Common myeloid progenitor, CD34-positive (primary cell): ENCODE results near the gene GLMN. TPM values are rescaled to one million over a fixed set of nuclear protein-coding genes. Genes with fewer than 3 reads are reported as not detected.

Experiments
- CTCF ChIA-PET: fragments of 350-600 bp; sonication (Branson Sonifier 250); formaldehyde crosslinking; loops from one replicate; lab custom pipeline; 2021; ENCODE audit warnings: antibody characterized with exemption; lab: Charles Lee
- POLR2A ChIA-PET: fragments of 350-600 bp; sonication (Branson Sonifier 250); formaldehyde crosslinking; loops from one replicate; lab custom pipeline; 2021; ENCODE audit warnings: antibody characterized with exemption; lab: Charles Lee
- DNase-seq, 3 donors: peaks; one replicate each; pipeline versions ENCODE4 v3.0.0 to v3.0.0-alpha.2; 2013
- H3K27ac ChIP-seq, 2 experiments: 1 replicate in 1 of 2; 2 replicates in 1 of 2; pipeline ENCODE4 v1.7.0; 2013; ENCODE audit warnings: inconsistent platforms in 2 of 2, low read length in 2 of 2, mild to moderate bottlenecking in 2 of 2, low read depth in 1 of 2, moderate library complexity in 1 of 2; ENCODE audit not compliant: severe bottlenecking in 2 of 2, insufficient read depth in 1 of 2, poor library complexity in 1 of 2
- H3K27me3 ChIP-seq, 5 experiments: replicated peaks in 2 of 5; 1 replicate in 3 of 5; 2 replicates in 2 of 5; pipeline versions ENCODE4 v1.6.1 to v1.7.0; 2013; ENCODE audit warnings: low read length in 4 of 5, mild to moderate bottlenecking in 2 of 5, moderate library complexity in 2 of 5, inconsistent platforms in 1 of 5; ENCODE audit not compliant: insufficient read depth in 5 of 5, control insufficient read depth in 4 of 5
- H3K36me3 ChIP-seq, 4 experiments: 1 replicate in 2 of 4; 2 replicates in 2 of 4; pipeline versions ENCODE4 v1.6.1 to v1.7.0; 2013; ENCODE audit warnings: low read length in 3 of 4, control low read depth in 1 of 4, mild to moderate bottlenecking in 1 of 4; ENCODE audit not compliant: control insufficient read depth in 4 of 4, insufficient read depth in 4 of 4
- H3K4me1 ChIP-seq, 4 experiments: 1 replicate in 3 of 4; 2 replicates in 1 of 4; pipeline versions ENCODE4 v1.6.1 to v1.7.1; 2013; ENCODE audit warnings: low read length in 3 of 4, mild to moderate bottlenecking in 3 of 4, control low read depth in 1 of 4, inconsistent platforms in 1 of 4, moderate library complexity in 1 of 4; ENCODE audit not compliant: control insufficient read depth in 4 of 4, insufficient read depth in 4 of 4; ENCODE audit errors: control extremely low read depth in 1 of 4
- H3K4me3 ChIP-seq, 7 experiments: 1 replicate in 4 of 7; 2 replicates in 3 of 7; pipeline versions ENCODE4 v1.5.1 to v1.7.0; 2013; ENCODE audit warnings: mild to moderate bottlenecking in 7 of 7, low read length in 6 of 7, moderate library complexity in 6 of 7, inconsistent platforms in 2 of 7, low read depth in 2 of 7, control low read depth in 1 of 7; ENCODE audit not compliant: insufficient read depth in 4 of 7, control insufficient read depth in 1 of 7; ENCODE audit errors: extremely low read depth in 1 of 7
- H3K9me3 ChIP-seq, 5 experiments: 1 replicate in 4 of 5; 2 replicates in 1 of 5; pipeline versions ENCODE4 v1.6.1 to v1.7.1; 2013; ENCODE audit warnings: low read length in 4 of 5, mild to moderate bottlenecking in 2 of 5, inconsistent platforms in 1 of 5, low read depth in 1 of 5, moderate library complexity in 1 of 5; ENCODE audit not compliant: control insufficient read depth in 4 of 5, insufficient read depth in 2 of 5; ENCODE audit errors: control extremely low read depth in 1 of 5
- WGBS: methylation state at CpG from one replicate; pipeline ENCODE4 v1.1.5; 2013; ENCODE audit not compliant: insufficient coverage; 5-methylcytosine and 5-hydroxymethylcytosine counted together
- polyA plus RNA-seq: library from polyadenylated mRNA; unstranded; fragments of 120-200 nt; gene quantifications from one replicate; pipeline ENCODE4 v1.2.1, GENCODE V29; 2013

GLMN gene, protein sequence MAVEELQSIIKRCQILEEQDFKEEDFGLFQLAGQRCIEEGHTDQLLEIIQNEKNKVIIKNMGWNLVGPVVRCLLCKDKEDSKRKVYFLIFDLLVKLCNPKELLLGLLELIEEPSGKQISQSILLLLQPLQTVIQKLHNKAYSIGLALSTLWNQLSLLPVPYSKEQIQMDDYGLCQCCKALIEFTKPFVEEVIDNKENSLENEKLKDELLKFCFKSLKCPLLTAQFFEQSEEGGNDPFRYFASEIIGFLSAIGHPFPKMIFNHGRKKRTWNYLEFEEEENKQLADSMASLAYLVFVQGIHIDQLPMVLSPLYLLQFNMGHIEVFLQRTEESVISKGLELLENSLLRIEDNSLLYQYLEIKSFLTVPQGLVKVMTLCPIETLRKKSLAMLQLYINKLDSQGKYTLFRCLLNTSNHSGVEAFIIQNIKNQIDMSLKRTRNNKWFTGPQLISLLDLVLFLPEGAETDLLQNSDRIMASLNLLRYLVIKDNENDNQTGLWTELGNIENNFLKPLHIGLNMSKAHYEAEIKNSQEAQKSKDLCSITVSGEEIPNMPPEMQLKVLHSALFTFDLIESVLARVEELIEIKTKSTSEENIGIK
- polyA plus RNA-seq = 21.3 TPM

DNA sequence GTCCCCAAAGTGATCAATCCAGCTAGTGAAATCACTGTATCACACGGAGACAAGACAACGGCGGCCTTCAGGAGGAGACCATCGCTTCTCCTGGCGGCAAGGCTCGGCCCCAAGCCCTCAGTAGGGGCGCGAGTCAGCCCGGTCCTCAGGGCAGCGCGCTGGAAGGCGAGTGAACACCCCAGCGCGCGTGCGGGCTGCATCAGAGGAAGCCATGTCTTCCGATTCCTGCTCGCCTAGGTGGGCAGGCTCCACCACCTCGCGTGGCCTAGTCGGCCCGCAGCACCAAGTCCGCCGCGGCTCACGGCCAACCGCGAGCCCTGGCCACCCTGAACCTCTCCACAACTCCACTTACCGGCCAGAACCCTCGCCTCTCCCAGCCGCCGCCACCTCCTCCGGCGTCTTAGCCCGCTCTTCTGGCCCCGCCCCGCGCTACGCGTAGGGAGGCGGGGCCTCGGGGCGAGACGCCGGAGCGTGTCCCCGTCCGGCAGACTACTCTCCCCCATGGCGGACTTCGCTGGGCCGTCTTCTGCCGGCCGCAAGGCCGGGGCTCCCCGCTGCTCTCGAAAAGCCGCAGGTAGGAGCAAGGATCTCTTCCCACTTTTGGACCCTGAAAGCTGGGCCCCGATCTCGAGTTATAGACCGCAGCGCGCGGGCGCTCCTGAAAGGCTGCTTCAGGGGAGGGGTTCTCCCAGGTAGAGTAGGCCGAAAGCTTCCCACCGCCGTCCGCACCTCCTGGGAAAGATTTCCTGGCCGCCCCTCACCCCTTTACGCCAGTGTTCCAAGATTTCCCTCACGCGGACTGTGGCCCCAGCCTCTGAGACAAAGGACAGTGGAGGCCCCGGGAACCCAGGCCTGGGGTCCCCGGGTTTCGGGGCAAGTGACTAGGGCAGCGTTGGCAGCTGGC lies at the start of gene GLMN, which contains the start of gene RPAP2:
GLMN (minus strand) TSS at position 415 of the 904 bp plus-strand sequence. CDS start 988 bp downstream, outside the sequence.
RPAP2 (plus strand) TSS at position 487 of the 904 bp plus-strand sequence; CDS start at position 502, 15 bp downstream.
- Histone ChIP-seq H3K4me1 (peaks cover 5 to 29% (median 15%) of the 10 kb centered on the region in 4 experiments), H3K4me3 (peak within 1 kb of the TSS; percentile 87 to 97 (median 94)), H3K27ac (peak within 1 kb of the TSS; percentile 81 to 94), H3K36me3 (peaks cover 0 to 15% (median 11%) of the 10 kb centered on the region in 4 experiments), H3K27me3 (no peaks in the 10 kb centered on the region), H3K9me3 (no peaks in the 10 kb centered on the region)
- CTCF ChIA-PET = interaction anchor here (1.2 to 1.3 kb wide), 2 partner anchors 10 to 15 kb away, joined by 4 to 6 read pairs; no protein-coding TSS in a partner anchor
- 0% methylated on average over 63 of the region's 76 CpGs for WGBS
- POLR2A ChIA-PET = interaction anchor here (0.6 to 1.3 kb wide), 3 partner anchors 19 to 917 kb away, joined by 3 read pairs; no protein-coding TSS in a partner anchor
- peak; percentile 75 to 85 (median 80) for DNase-seq

DNA sequence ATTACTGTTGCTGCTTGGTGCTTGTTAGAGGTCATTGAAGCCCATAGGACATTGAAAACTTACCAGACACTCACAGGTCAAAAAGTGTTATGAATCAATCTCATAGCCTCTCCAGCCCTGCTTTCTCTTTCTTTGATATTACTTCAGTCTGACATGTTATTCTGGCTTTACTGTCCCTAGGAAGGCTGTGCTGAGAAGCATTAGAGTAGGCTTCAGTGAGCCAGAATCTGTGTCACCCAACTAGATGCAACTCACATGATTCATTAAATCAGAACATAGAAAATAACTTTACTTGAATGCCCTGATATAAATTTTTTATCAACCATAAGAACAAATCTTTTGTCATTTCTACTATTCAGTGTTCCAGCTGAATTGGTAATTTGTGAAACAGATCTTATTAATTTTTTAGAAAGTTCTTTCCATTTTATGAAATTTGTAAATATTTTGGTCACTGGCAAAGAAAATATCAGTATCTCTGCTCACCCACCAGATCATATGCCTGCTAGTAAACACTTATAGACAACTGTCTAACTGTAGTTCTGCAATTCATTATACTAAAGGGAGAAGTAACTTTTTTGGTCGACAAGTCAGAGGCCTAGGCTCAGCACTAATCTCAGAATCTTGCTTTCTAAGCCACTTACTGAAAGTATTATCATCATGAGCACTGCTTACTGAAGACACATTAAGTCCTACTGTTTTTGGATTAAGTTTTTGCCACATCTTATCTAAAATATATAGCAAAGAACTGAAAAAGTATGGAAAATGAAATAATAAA lies 48.3 kb upstream of the GLMN start:
- POLR2A ChIA-PET = no interaction called here
- CTCF ChIA-PET = no interaction called here
- H3K9me3 ChIP-seq = peaks cover 0 to 3% (median 0%) of the 10 kb centered on the region in 5 experiments
- H3K4me3 ChIP-seq = no peak overlapping the region
- H3K27ac ChIP-seq = no peak overlapping the region
- WGBS = 0% methylated on average over 1 of the region's 1 CpG
- H3K36me3 ChIP-seq = peaks cover 7 to 36% (median 17%) of the 10 kb centered on the region in 4 experiments
- no peaks in the 10 kb centered on the region for H3K27me3 ChIP-seq
- peaks cover 0 to 29% (median 11%) of the 10 kb centered on the region in 4 experiments for H3K4me1 ChIP-seq
- DNase-seq = peak in 2 of 3 donors; percentile 24 to 38

DNA sequence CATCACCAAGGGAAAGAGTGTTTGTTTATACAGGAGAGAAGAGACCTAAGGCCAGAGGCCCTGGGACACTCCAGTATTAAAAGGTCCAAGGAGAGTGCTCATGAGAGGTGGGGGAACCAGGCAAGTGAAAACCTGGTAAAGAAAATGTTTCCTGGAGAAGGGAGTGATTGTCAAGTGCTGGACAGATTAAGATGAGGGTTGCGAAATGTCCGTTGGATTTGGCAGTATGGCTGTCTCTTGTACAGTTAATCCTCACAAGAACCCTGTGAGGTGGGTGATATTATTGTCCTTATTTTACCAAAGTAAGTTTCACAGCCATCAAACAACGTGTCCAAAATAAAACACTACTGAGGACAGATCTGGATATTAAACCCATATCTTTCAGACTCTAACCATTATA lies 44.3 kb upstream of the GLMN start:
- POLR2A ChIA-PET = no interaction called here
- Histone ChIP-seq H3K27ac (no peak overlapping the region), H3K4me1 (peaks cover 0 to 21% (median 4%) of the 10 kb centered on the region in 4 experiments), H3K4me3 (no peak overlapping the region), H3K36me3 (peaks cover 15 to 30% (median 19%) of the 10 kb centered on the region in 4 experiments), H3K27me3 (no peaks in the 10 kb centered on the region), H3K9me3 (no peaks in the 10 kb centered on the region)
- no peak for DNase-seq
- WGBS = 80% methylated on average over 2 of the region's 3 CpGs
- CTCF ChIA-PET = no interaction called here

DNA sequence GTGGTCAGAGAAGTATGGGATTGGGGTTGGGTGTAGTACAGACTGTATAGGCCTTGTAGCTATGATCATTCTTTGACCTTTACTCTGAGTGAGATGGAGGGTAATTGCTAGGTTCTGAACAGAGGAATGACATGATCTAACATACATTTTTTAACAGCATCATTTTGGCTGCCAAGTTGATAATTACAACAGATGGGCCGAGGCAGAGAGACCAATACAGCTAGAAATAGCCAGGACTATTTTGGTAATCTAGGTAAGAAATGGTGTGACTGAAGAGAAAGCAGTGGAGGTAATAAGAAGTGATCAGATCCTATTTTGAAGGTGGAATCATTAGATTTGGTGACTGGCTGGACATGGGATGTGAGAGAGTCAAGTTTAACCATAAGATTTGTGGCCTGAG lies 43.6 kb upstream of the GLMN start:
- no peak for DNase-seq
- Histone ChIP-seq H3K36me3 (peaks cover 16 to 28% (median 19%) of the 10 kb centered on the region in 4 experiments), H3K4me1 (peaks cover 0 to 14% (median 2%) of the 10 kb centered on the region in 4 experiments), H3K27me3 (no peaks in the 10 kb centered on the region), H3K9me3 (no peaks in the 10 kb centered on the region), H3K27ac (no peak overlapping the region), H3K4me3 (no peak overlapping the region)
- ChIA-PET CTCF (interaction anchor here (1.0 kb wide), 1 partner anchor 27 kb away, joined by 3 read pairs; no protein-coding TSS in a partner anchor), POLR2A (interaction anchor here (0.9 kb wide), 1 partner anchor 32 kb away, joined by 3 read pairs; no protein-coding TSS in a partner anchor)
- WGBS = no CpG with 5 or more reads among the region's 1 CpG

DNA sequence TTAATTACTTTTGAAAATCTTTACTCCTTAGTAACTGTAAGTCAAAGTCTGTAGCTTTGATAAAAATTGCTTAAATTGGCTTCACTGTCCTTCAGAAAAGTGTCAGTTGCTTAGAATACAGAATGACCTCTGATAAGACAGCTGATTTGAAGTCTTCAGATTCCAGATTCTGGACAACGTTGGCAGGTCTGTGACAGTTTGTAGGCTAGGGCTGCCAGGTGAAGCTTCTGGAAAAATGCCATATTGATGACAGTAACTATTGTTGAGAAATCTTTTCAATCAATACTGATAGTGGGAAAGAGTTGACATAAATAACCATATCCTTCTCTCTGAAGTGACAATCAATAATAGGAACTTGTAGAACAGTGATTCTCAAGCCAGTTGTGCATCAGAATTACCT lies 41.4 kb upstream of the GLMN start:
- Histone ChIP-seq H3K4me1 (no peaks in the 10 kb centered on the region), H3K9me3 (no peaks in the 10 kb centered on the region), H3K27me3 (no peaks in the 10 kb centered on the region), H3K27ac (no peak overlapping the region), H3K36me3 (peaks cover 16 to 36% (median 27%) of the 10 kb centered on the region in 4 experiments), H3K4me3 (no peak overlapping the region)
- ChIA-PET CTCF (interaction anchor here (0.9 kb wide), 1 partner anchor 17 kb away, joined by 3 read pairs; no protein-coding TSS in a partner anchor), POLR2A (no interaction called here)
- 100% methylated on average over 1 of the region's 1 CpG for WGBS
- no peak for DNase-seq

DNA sequence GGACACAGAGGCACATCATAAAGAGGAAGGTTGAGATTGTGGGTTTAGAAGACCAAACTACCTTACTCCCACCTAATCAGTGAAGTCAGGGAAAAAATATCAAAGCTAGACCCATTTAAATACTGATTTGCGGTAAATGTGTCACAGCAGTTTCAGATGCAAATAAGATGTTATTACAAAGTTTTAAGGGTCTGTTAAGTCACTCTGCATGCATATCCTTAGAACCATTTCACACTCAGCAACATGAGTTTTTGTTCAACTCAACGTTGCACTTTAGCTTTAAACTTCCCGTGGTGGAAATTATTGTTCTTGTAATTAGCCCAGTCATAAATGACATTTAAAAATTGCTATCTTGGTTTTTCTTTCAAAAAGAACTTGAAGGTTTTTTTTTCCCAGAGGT lies 34.9 kb upstream of the GLMN start:
- H3K36me3 ChIP-seq = peaks cover 7 to 36% (median 22%) of the 10 kb centered on the region in 4 experiments
- no peak overlapping the region for H3K4me3 ChIP-seq
- no peaks in the 10 kb centered on the region for H3K4me1 ChIP-seq
- POLR2A ChIA-PET = no interaction called here
- H3K9me3 ChIP-seq = peaks cover 0 to 13% (median 8%) of the 10 kb centered on the region in 5 experiments
- no peaks in the 10 kb centered on the region for H3K27me3 ChIP-seq
- CTCF ChIA-PET = interaction anchor here (0.7 kb wide), 1 partner anchor 61 kb away, joined by 3 read pairs; no protein-coding TSS in a partner anchor
- no peak for DNase-seq
- no peak overlapping the region for H3K27ac ChIP-seq
- WGBS = no CpG with 5 or more reads among the region's 3 CpGs
